NCI-H1436 (cell line): ENCODE measurements around the gene TSPAN8.
"Not testable (repeated sequence)": the region's sequence is repeated elsewhere in the genome, so short reads cannot be mapped to it uniquely, and the experiment has no call there.

Source experiments
- DNase-seq: peaks from one replicate; lab custom pipeline; 2025; lab: John Stamatoyannopoulos, UW

The TSPAN8 gene

GRCh38 chr12:71164166-71164565 lies 6.4 kb upstream of the TSPAN8 start:
- DNase-seq: no peak

- no peak for DNase-seq
Observed at GRCh38 chr12:71162832-71163763, 5.3 kb upstream of the TSPAN8 start.

DNA sequence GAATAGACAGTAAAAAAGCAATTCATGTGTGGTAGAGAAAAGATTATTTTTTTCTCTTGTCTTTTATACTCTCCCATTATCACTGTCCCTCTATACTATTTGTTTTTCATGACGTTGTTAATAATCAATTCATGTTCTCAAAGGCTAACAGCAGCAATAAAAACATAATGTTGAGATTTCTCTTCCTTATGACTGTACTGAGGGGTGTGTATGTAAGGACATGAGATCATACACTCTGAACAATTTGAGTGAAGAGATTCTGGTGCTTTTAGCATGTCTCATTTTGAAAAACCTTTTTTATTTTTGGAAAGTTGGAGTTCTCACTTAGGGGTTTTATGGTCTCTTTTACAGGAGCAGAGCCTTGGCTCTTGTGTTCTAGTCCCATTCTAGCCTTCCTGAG lies 3.8 kb upstream of the TSPAN8 start:
- DNase-seq: no peak

DNA sequence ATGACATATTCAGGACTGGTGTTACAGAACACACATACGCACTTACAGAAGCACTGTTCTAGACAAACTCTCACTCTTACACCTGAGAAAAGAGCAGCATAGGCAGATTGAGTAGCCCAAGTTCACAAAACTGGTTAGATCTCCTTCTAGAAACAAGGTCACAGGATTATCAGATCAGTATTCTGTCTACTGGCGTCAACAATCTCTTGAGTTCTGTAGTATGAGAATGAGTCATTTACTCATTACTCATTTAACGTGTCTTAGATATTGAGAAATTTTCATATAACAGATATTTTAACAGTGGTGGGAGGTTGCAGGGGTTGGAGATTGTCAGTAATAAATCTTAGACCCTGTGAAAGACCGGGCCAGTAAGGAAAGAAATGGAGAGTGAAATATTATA lies 2.8 kb upstream of the TSPAN8 start:
- DNase-seq: no peak

DNA sequence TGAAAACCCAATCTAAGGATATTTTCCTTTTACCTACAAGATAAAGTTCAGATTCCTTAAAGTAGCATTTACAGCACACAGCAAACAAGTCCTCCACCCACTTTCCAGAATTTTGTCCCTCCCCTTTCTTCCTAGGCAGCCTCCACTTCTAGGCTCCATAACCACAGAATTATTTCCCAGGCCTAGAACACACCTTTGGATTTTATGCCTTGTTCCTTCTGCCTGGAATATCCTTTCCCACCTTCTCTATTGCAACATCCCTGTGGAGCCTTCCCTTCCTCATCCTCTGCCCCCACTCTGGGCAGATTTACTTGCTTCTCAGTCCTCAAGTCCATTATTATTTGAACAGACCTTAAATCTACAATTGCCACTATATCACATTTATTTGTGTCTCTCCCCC lies 2.1 kb upstream of the TSPAN8 start:
- no peak for DNase-seq

- DNase-seq: no peak
Observed at GRCh38 chr12:71159264-71159663, 1.5 kb upstream of the TSPAN8 start.

DNA sequence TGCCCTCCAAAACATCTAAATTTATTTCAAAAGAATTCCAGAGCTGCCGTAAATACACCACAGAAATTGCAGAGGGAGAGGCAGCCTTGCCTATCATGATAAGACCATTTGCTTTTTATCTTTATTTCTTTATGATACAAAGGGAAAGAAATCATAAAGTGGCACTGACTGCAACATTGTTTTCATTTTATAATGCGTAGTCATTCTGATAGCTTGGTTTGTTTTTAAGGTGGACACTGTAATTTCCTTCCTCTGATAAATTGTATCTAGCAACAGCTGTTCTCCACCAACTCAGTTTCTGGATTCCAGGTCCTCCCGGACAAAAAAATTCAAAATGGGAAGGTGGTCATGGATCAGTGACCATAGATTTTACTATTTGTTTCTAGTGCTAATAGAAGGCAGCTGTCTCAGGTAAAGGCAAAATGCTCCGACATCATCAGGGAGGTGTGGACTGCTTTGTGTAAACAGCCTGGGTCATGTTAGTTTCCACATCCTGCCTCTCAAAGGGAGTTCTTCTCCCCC lies 623 bp upstream of the TSPAN8 start:
- DNase-seq: no peak

DNA sequence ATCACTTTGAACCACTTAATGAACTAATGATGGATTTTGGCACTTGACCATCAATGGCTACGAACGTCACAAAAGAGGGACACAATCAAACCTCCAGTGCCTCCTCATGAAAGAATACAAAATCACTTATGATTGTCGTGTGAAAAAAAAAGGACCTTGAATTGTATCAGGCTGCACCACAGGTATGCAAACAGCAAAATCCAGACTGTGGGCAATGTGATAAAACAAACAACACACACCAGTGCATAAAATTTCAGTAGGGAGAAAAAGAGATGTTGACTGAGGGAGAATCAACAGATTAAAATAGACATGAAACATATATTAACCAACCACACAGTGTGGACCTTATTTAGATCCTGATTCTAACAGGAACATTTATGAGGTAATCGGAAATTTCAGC lies 2.6 kb downstream of the TSPAN8 start:
- no peak for DNase-seq

DNA sequence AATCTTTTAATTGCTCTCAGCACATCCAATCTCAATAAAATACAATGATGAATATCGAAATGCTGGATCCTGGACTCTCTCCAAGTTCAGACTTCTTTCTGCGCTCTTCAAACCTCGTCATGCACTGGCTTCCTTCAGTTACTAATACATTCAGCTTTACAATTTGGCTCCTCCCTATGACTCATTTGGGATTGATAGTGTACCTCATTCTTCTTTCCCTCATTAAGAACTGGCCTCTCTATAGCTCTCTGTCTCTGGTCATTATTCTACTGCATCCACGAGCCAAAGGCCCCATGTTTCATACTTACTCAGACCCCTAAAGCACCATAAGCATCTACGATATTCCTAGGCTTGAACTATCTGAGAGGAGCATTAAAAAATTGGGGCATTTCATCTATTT lies 4.9 kb downstream of the TSPAN8 start:
- no peak for DNase-seq

DNA sequence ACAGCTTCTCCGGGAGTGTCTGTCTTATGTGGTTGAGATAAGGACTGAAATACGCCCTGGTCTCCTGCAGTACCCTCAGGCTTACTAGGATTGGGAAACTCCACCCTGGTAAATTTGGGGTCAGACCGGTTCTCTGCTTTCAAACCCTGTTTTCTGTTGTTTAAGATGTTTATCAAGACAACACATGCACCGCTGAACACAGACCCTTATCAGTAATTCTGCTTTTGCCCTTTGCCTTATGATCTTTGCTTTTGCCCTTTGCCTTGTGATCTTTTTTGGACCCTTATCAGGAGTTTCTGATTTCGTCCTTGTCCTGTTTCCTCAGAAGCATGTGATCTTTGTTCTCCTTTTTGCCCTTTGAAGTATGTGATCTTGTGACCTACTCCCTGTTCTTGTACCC lies 7.8 kb downstream of the TSPAN8 start:
- DNase-seq: not testable (repeated sequence)

DNA sequence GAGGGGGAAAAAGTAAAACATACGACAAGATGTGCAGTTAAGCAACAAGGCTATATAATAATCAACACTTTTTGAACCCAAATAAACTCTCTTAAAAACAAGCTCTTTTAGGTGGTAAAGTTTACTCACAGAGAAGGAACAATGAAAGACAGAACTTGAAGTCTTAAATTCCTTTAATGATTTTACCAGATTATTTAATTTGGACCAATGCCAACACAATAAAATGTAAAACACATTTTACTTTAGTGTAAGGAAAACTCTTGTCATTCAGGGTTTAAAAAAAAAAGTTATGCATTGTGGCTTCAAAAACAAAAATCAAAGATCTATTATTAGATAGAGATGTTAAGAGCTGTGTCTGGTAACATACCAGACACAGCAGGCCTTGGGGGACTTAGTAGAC lies 13.1 kb downstream of the TSPAN8 start:
- DNase-seq: no peak

- no peak for DNase-seq
Observed at GRCh38 chr12:71142956-71143355, 14.8 kb downstream of the TSPAN8 start.

DNA sequence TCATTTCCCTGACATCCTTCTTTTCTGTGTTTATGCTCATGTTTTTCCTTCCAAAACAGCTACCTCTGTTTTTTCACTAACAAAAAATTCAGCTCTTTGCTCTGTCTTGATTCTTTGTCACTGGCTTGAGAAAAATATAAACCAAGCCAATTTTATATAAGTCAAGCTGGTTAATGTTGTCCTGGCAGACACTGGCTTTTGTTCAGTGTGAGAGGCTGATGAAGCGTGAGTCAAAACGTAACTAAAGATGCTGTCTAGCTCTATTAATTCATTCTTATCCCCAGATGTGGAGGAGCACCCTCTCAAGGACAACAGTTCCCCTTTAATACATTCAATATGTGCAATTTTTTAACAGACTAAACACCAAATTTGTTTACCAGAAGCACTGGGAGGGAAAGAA lies 15.8 kb downstream of the TSPAN8 start:
- no peak for DNase-seq

- DNase-seq: no peak
Observed at GRCh38 chr12:71141378-71141926, 16.3 kb downstream of the TSPAN8 start.

DNA sequence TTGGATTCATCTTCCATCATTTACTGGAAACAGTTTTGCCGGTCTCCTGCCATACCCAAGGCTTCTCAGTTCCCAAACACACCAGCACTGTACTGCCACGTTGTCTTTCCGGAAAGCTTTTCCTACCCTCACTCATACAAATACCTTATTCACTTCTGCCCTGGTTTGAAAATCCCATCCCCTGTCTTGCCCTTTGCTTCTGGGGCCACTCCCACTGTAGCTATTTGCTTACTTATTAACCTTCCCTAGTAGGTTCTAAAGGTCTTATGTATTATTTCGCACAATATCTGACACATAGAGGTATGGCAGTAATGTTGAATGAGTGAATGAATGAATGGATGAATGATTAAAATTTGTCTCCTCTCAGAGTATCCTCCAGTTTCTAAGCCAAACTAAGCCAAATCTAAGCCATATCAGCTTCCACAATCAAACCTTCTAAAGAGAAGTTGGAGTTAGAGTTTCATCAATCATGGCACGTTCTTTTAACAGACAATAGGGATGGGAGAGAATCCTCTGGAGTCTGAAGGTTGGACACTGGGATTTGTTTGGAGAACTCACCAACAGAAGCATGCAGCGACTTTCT lies 18.6 kb downstream of the TSPAN8 start:
- no peak for DNase-seq

DNA sequence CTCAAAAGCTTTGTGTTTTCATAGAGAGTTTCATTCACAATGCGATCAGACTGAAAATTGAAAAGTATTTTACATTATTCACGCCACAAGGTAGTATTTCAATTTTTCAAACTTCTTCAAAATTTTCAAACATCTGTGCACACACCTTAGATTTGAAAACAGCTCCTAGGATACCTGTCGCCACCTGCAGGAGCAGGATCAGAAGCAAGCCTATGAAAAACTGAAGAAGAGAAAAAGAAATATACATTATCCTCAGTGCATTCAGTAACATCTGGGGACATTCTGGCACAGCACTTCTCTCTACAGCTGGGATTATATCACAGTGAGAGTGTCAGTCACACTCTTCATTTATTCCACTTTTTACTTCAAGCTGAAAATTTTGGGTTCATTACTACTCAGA lies 19.8 kb downstream of the TSPAN8 start:
- no peak for DNase-seq

DNA sequence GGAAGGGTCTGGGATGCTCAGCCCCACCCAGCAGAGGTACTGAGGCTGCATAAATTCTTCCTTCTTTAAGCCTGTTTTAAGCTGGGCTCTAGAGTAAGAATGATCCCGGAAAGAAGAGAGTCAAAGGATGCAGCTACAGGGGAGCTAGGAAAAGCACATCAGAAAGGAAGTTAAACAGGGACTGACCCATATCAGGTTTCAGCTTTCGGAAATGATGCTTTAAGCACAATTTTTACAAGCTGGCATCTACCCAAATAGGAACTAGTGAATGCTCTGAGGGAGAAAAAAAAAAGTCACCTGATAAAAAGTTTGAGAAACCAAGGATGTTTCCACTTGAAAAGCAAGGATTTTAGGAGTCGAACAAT lies 22.0 kb downstream of the TSPAN8 start:
- no peak for DNase-seq

- DNase-seq: no peak
Observed at GRCh38 chr12:71135077-71135811, 22.6 kb downstream of the TSPAN8 start.

DNA sequence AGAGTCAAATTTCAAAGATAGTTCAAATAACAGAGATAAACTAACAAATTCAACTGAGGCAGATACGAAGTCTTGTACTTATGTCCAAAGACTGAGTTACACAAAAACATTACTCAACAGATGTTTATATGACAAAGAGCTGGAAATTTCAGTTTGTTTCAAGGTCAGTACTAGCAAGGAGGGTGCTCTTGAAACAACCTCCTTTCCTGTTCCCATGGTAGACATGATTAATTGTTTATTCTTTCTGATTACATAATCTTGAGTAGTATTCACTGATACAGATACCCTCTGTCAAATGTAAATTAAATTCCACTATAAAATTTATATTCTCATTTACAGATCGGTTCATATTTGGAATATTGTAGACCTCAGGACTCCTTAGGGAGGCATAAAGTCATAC lies 23.4 kb downstream of the TSPAN8 start:
- DNase-seq: no peak

GRCh38 chr12:71130521-71131069 lies 27.2 kb downstream of the TSPAN8 start:
- DNase-seq: no peak

- DNase-seq: no peak
Observed at GRCh38 chr12:71129364-71129763, 28.4 kb downstream of the TSPAN8 start.

- DNase-seq: no peak
Observed at GRCh38 chr12:71128191-71128788, 29.5 kb downstream of the TSPAN8 start.
